NOMO-1 (cell line): ENCODE data around the gene RRAS2.
"Not testable (repeated sequence)": the region's sequence is repeated elsewhere in the genome, so short reads cannot be mapped to it uniquely, and the experiment has no call there.

ENCODE experiments used
- DNase-seq, 2 experiments: peaks; one replicate each; lab custom pipeline; 2025; ENCODE audit not compliant: unreplicated experiment in 2 of 2; lab: John Stamatoyannopoulos, UW

RRAS2 gene

GRCh38 chr11:14262271-14262846 lies 96.6 kb downstream of the RRAS2 start:
- no peak for DNase-seq

- DNase-seq, result no peak
These were observed 97.9 kb downstream of the RRAS2 start for GRCh38 chr11:14261066-14261465.

GRCh38 chr11:14259878-14260277 lies 99.1 kb downstream of the RRAS2 start:
- DNase-seq, result no peak

GRCh38 chr11:14259186-14259784 lies 99.7 kb downstream of the RRAS2 start:
- no peak for DNase-seq

GRCh38 chr11:14258221-14258935 lies 100.6 kb downstream of the RRAS2 start:
- peak; percentile 87 to 95 for DNase-seq

GRCh38 chr11:14255238-14255534 lies 103.8 kb downstream of the RRAS2 start:
- DNase-seq, result no peak

- no peak for DNase-seq
These were observed 104.3 kb downstream of the RRAS2 start for GRCh38 chr11:14254533-14255237.

- DNase-seq, result no peak
These were observed 105.1 kb downstream of the RRAS2 start for GRCh38 chr11:14253840-14254239.

GRCh38 chr11:14253421-14253820 lies 105.6 kb downstream of the RRAS2 start:
- DNase-seq, result no peak

- DNase-seq, result not testable (repeated sequence)
These were observed 106.5 kb downstream of the RRAS2 start for GRCh38 chr11:14252501-14252900.

GRCh38 chr11:14251754-14252153 lies 107.2 kb downstream of the RRAS2 start:
- no peak for DNase-seq

GRCh38 chr11:14249121-14249963 lies 109.6 kb downstream of the RRAS2 start:
- DNase-seq, result peak; percentile 62 to 65

GRCh38 chr11:14248580-14248981 lies 110.4 kb downstream of the RRAS2 start:
- DNase-seq, result no peak

GRCh38 chr11:14245444-14245843 lies 113.5 kb downstream of the RRAS2 start:
- no peak for DNase-seq

GRCh38 chr11:14244926-14245325 lies 114.1 kb downstream of the RRAS2 start:
- no peak for DNase-seq

- no peak for DNase-seq
These were observed 116.2 kb downstream of the RRAS2 start for GRCh38 chr11:14242733-14243132.

GRCh38 chr11:14242187-14242586 lies 116.8 kb downstream of the RRAS2 start:
- DNase-seq, result no peak

GRCh38 chr11:14240951-14241350 lies 118.0 kb downstream of the RRAS2 start:
- DNase-seq, result no peak

GRCh38 chr11:14240221-14240620 lies 118.8 kb downstream of the RRAS2 start:
- DNase-seq, result peak; percentile 22 to 81

- peak; percentile 86 to 93 for DNase-seq
These were observed 121.5 kb downstream of the RRAS2 start for GRCh38 chr11:14237444-14237961.

GRCh38 chr11:14235701-14236100 lies 123.3 kb downstream of the RRAS2 start:
- DNase-seq, result no peak
